Astrocyte of the cerebellum (primary cell): ENCODE measurements around the gene GALNT16.

Experiments used
- DNase-seq: peaks from one replicate; pipeline ENCODE4 v3.0.0-alpha.2; 2011; ENCODE audit warnings: low read depth
- H3K4me3 ChIP-seq: 2 replicates; pipeline ENCODE4 v1.5.1; 2011; ENCODE audit warnings: mild to moderate bottlenecking, low read depth, low read length, moderate library complexity
- in situ Hi-C: cut with HindIII; loops from 2 replicates; pipeline ENCODE4 v1.10.0; 2017; ENCODE audit warnings: low sequenced_read_pairs
- TF ChIP-seq, protein P1 (sequence below): IDR thresholded peaks from 2 replicates; pipeline ENCODE4 v1.5.1; 2012; ENCODE audit warnings: low read length, low read depth, moderate library complexity, mild to moderate bottlenecking; ENCODE audit errors: missing control alignments

GALNT16 gene

DNA sequence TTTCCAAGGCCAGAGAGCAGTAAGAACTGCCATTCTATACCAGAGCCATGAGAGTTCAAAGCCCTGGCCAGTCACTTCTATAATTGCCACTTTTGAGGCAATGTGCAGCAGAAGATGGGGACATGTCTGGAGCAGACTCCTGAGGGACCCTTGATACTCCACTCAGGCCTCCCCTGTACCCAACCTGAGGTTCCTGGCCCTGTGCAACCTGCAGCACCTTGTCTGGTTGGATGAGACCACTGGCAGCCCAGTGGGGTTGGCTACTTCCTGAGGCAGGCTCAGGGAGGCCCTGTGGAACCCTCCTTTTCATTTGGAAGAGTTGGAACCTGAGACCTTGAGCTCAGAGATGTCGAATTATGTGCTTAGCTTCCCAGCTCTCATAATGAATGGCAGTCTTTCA is 54.4 kb downstream of the GALNT16 start:
- H3K4me3 ChIP-seq: no peak overlapping the region
- in situ Hi-C loops: no loop called here
- no peak for DNase-seq
- TF ChIP-seq, protein P1, sequence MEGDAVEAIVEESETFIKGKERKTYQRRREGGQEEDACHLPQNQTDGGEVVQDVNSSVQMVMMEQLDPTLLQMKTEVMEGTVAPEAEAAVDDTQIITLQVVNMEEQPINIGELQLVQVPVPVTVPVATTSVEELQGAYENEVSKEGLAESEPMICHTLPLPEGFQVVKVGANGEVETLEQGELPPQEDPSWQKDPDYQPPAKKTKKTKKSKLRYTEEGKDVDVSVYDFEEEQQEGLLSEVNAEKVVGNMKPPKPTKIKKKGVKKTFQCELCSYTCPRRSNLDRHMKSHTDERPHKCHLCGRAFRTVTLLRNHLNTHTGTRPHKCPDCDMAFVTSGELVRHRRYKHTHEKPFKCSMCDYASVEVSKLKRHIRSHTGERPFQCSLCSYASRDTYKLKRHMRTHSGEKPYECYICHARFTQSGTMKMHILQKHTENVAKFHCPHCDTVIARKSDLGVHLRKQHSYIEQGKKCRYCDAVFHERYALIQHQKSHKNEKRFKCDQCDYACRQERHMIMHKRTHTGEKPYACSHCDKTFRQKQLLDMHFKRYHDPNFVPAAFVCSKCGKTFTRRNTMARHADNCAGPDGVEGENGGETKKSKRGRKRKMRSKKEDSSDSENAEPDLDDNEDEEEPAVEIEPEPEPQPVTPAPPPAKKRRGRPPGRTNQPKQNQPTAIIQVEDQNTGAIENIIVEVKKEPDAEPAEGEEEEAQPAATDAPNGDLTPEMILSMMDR: no peak

DNA sequence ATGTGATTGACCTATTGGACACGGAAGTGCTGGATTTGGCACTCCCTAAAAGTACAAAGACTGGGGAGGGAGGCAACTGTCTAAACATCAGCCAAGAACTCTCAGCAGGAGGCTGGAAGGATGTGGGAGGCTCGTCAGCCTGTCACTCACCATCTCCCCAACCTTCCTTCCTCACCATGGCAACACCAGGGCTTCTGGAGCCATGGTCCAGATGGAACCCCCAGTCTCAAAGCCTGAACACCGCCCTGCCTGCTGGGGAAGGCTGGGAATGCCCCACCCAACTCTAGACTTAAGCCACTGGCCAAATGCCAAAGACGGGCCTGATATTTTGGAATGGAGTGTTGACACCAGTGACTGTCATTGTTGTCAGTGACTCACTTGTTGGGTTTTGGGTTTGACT is 55.3 kb downstream of the GALNT16 start:
- no peak overlapping the region for H3K4me3 ChIP-seq
- TF ChIP-seq, protein P1: no peak
- in situ Hi-C loops: no loop called here
- no peak for DNase-seq

DNA sequence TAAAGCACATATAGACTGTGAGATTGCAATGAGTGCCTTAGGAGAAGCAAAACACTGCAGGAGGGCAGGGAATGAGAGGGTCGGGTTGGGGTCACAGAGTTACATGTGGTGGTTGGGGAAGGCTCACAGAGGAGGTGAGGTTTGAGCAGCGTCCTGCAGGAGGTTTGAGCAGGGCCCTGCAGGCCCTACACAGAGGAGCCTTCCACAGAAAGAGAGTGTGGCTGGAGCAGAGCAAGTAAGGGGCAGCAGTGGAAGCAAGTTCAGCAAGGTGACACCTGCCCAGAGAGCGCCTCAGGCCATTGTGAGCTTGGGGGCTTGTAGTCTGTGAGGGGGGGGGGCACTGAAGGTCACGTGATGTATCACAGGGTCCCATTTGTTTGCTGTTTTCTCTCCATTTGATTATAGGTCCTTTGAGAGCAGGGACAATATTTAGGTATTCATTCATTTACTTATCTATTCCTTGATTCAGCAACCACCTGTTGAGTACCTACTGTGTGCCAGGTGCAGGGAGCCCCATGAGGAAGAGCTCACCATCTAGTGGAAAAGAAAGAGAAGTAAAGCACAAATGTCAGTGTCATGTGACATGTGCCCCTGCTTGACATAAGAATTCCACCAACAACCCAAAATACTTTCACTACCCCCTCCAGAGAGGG is 56.6 kb downstream of the GALNT16 start:
- TF ChIP-seq, protein P1: peak; percentile 8
- no peak for DNase-seq
- no peak overlapping the region for H3K4me3 ChIP-seq
- in situ Hi-C loops: no loop called here

DNA sequence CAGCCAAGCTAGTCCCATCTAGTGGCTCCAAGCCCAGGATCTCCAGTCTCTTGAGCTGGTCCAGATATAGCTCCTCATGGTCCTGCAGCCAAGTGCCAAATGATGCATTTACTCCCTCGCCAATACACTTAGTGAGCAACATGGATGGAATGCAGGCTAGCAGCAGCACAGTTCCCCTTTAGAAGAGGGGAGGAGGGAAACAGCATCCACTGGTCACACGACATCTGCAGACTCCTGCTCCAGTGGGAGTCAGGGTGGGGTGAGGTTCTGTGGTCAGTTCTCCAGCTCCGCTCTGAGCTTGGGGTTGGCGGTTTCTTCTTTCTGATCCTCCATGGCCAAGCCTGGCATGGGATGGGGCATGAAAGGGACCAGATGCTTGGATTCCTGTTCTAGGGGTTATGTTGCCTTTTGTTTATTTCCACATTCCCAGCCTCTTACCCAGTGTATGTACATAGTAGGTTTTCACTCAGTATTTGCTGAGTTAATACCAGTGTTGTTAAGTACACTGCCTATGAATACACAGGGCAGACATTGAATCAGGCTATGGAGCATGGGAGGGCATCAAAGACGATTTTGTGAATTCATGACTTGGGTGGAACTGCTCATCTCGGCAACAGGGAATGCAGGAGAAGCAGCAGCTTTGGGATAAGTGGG is 57.3 kb downstream of the GALNT16 start:
- TF ChIP-seq, protein P1: no peak
- no peak overlapping the region for H3K4me3 ChIP-seq
- in situ Hi-C loops: no loop called here
- DNase-seq: peak; percentile 98

DNA sequence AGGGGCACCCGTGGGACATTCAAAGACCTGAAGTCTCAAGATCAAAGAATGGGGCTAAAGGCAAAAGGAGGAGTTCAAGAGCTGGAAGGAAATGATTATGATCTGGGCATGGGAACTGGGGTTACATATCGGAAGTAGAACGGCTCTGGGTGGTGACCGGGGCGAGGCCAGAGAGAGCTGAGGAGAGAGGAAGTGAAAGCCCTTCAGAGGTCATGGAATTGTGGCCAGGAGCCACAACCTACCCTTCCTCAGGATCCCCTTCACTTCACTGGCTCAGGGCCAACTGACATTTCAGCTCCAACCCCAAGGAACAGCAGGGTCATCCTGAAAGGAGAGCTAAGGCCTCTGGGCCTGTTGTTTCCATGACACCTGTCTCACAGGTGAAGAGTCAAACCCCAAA is 57.8 kb downstream of the GALNT16 start:
- in situ Hi-C loops: no loop called here
- H3K4me3 ChIP-seq: no peak overlapping the region
- TF ChIP-seq, protein P1: no peak
- DNase-seq: no peak

DNA sequence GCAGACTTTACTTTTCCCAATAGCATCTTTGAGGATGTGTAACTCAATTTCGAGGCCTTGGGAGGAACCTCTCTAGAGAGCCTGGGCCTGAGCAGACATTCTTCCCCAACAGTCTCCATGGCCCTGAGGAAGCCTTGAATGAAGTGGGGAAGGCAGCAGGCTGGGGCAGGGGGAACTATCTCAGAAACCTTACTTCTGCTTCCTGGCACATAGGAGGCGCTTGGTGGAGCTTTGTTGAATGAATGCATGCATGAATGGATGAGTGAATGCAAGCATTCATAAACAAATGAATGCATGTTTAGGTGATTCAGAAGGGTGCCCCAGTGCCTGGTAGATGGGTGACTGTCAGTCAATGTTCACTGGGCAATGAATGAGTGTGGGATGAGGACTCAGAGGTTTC is 58.3 kb downstream of the GALNT16 start:
- in situ Hi-C loops: no loop called here
- TF ChIP-seq, protein P1: no peak
- DNase-seq: no peak
- H3K4me3 ChIP-seq: no peak overlapping the region
